HG02938 (cell line): Measurements from ENCODE around the gene GALNT12.
A peak's percentile ranks its signal among the peaks of the same experiment; 100 is the strongest.

ENCODE experiments used
- ATAC-seq: cut with Tn5 transposase; IDR thresholded peaks from one replicate; pipeline ENCODE4 v1.9.1; 2021; ENCODE audit warnings: mild to moderate bottlenecking, moderate library complexity; ENCODE audit not compliant: unreplicated experiment

Gene GALNT12

DNA sequence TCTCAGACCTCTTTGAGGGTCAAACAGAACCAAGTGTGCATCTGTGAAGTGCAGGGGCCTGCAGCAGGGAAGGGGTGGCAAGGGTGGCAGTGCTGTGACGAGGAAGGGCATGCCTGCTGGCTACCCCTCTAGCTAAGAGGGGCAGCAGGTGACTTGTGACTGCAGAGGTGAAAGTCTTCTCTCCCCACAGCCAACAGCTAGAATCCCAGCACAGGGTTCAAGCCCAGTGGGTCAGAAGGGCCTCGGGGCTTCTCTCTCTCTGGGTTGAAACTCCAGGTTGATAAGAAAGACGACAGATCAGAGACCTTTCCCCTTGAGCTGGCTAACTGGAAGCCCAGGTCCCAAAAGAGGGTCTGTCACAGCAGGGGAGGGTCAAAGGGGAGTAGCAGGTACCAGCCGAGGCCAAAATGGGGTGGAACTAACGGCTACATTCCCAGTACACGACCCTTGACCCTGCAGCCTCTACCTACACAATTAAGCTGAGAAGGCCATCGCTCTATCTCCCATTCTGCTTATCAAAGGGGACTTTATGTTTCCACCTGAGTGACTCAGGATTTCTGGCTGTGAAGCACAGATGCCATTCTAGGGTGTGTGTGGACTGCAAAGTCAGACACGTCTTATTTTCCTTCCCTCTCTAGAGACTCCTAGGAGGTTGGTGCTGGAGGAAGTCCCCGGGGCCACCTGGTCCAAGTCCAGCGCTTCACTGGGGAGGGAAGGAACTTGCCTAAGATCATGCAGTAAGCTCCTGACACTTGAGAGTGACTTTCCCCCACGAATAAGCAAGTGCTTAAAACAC is 25.7 kb upstream of the GALNT12 start:
- ATAC-seq = no peak

GRCh38 chr9:98783518-98784226 is 23.8 kb upstream of the GALNT12 start:
- no peak for ATAC-seq

- ATAC-seq = no peak
These were observed 22.4 kb upstream of the GALNT12 start for GRCh38 chr9:98784831-98785806.

DNA sequence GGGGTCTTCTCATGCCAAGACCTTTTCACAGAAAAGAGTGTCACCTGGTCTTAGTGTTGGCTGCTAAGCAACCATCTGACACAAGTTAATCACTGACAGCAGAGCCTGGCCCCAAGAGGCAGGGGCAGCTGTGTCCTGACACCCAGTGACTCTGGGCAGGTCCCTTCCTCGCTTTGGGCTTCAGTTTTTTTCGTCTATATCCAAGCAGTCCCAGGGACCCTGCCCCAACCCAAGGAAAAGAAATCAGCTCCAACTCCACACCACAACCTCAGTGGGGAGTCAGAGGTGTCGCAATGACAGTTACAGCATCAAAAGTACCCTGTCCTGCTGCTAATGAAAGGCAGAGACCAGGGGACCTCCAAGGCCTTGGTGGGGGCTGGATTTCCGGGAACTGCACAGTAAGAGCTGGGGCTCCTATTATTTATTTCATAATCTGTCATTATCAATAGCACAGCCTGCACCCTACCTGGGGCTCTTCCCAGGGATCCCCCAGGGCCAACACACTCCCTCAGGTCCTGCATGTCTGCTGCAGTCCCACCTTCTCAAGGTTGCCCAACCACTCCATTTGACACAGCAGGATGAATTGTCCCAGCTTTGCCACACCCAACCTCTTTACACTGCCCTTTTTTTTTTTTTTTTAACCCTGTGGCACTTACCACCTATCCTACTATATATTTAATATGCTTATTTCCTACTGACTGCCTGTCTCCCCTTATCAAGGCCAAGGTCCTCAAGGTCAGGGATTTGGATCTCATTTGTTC is 20.5 kb upstream of the GALNT12 start:
- ATAC-seq = no peak

GRCh38 chr9:98787766-98788335 is 19.6 kb upstream of the GALNT12 start:
- no peak for ATAC-seq

DNA sequence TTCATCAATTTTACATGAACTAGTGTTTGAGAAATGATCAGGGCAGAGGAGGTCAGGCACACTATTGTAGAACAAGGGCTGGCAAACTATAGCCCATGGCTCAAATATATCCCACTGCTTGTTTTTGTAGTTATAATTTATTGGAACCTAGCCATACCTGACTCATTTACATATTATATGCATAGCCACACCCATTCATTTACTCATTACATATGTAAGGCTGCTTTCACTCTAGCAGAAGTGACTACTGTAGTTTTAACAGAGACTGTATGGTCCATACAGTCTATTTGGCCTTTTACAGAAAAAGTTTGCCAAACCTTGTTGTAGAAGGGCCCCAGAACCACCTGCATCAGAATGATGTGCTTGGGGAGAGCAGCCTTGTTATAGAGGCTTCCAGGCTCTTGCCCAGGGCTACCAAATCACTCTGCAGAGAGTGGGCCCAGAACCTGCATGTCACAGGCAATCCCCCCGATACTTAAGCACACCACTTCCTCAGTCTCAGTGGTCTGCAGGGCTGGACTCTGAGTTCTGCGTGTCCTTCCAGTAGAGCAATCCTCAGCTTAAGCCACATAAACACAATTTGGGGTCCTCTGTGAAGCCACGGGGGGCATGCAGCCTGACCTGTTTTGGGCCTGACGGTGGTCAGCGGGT is 17.9 kb upstream of the GALNT12 start:
- no peak for ATAC-seq

- ATAC-seq = no peak
These were observed 17.2 kb upstream of the GALNT12 start for GRCh38 chr9:98790134-98790841.

GRCh38 chr9:98790842-98791607 is 16.4 kb upstream of the GALNT12 start:
- no peak for ATAC-seq

- ATAC-seq = no peak
These were observed 15.6 kb upstream of the GALNT12 start for GRCh38 chr9:98791608-98792490.

GRCh38 chr9:98793031-98793430 is 14.4 kb upstream of the GALNT12 start:
- ATAC-seq = no peak

DNA sequence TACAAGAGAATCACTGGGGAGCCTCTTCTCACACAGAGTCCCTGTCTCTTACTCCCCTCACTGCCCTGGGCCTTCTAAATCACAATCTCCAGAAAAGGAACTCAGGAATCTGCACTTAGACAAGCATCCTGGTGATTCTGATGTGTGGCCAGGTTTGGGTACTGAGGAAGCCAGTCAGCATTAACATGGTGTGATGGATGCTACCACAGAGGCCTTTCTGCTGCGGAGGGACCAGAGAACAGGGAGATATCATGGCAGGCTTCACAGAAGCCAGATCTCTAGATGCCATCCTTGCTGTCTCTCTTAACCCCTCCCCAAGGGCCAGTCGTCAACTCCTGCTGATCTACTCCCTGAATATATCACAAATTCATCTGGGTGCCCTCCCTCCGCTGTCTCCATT is 12.7 kb upstream of the GALNT12 start:
- ATAC-seq = no peak

- ATAC-seq = no peak
These were observed 12.0 kb upstream of the GALNT12 start for GRCh38 chr9:98795295-98795955.

DNA sequence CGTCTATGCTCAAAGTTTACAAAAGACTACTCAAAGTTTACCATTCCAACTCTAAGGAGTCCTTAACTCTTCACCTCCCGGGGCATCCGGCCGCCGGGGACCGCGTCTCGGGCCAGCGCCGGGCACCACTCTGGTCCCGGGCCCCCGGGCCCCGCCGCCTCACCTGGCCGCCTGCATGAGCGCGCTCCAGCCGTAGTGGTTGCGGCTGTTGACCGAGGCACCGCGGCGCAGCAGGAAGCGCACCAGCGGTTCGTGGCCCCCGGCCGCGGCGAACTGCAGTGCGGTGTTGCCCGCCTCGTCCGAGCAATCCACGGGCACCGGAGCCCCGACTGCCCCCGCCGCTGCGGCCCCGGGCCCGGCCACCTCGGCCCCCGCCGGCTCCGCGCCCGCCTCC is 11.5 kb upstream of the GALNT12 start:
- peak; percentile 32 for ATAC-seq

DNA sequence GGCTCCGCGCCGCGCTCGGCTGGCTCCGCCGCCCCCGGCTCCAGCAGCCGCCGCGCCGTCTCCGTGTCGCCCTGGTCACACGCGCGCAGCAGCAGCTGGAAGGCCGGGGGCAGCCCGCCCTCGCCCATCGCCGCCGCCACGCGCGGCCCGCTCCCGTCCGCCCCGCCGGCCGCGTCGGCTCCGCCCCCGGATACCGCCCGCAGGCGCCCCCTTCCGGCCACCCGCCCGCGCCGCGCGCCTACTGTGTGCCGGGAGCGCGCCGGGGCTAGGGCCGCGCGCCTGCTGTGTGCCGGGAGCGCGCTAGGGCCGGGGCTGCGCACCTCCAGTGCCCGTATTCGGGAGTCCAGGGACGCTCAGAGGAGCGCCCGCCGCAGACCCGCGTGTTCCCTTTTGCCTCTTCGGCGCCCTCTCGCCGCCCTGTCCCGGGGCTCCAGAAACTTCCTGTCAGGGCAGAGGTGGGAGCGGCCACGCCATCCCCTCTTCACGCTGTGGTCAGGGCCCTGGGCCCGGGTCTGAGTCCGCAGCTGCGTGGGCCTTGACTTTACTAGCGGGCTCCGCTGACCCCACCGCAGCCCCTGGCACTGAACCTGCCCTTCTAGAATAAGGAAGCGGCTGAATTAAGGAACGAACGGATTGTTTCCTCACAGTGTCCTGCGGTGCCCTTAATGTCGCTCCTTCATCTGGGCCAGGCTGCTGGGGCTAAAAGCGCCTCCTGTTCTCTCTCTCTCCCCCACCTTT is 10.9 kb upstream of the GALNT12 start, which contains the start of gene ANKS6:
Gene ANKS6, minus strand, starts transcription at position 192 of the 738 bp plus-strand sequence. Its CDS starts 64 bp downstream, at position 128.
- peak; percentile 65 for ATAC-seq

DNA sequence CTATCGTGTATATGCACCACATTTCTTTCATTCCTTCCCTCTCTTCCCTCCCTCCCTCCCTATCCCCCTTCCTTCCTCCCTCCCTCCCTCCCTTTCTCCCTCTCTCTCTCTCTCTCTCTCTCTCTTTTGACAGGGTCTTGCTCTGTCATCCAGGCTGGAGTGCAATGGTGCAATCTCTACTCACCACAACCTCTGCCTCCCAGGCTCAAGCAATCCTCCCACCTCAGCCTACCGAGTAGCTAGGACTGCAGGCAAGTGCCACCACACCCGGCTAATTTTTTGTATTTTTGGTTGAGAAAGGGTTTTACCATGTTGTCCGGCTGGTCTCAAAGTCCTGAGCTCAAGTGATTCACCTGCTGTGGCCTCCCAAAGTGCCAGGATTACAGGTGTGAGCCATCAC is 10.0 kb upstream of the GALNT12 start:
- ATAC-seq = no peak

DNA sequence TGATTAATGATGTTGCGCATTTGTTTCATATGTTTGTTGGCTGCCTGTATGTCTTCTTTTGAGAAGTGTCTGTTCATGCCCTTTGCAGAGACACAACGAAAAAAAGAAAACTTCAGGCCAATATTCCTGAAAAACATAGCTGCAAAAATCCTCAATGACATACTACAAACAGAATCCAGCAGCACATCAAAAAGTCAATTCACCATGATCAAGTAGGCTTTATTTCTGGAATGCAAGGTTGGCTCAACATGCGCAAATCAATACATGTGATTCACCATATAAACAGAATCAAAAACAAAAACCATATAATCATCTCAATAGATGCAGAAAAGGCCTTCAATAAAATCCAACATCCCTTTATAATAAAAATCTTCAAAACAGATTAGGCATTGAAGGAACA is 9.2 kb upstream of the GALNT12 start:
- ATAC-seq = no peak
